ENCODE results near the gene GOPC. TPM values are rescaled to one million over a fixed set of nuclear protein-coding genes. Genes with fewer than 3 reads are reported as not detected.

Gene GOPC
- total and polyA plus RNA-seq, 2 of the 13 experiments (the other 11 are each of a cell fraction or from before 2014, with no cell fraction given), result 20.9 to 41.5 TPM

GRCh38 chr6:117600008-117600743, 2.1 kb downstream of the GOPC start:
- Histone ChIP-seq H3K36me3 (replicated peaks in 1 of 2; ENCODE audit: control insufficient read depth in 1 of 2, insufficient read depth in 2 of 2, low read length in 2 of 2) (peaks cover 1 to 17% of the 10 kb centered on the region in 2 experiments; a peak in 3 of 5 replicates), H3K79me2 (ENCODE audit: insufficient read depth, low read length) (peaks cover 45% of the 10 kb centered on the region)
- TF ChIP-seq MAFF (IDR thresholded peaks at IDR 0.05; ENCODE audit: low read depth, low read length) (peak; percentile 49; the same call in 1 of the 2 replicates), PRMT3 (CRISPR knock-in tag; IDR thresholded peaks at IDR 0.05; ENCODE audit: borderline replicate concordance, low read depth) (no peak), HOMEZ (CRISPR knock-in tag; IDR thresholded peaks at IDR 0.05; ENCODE audit: low read depth) (peak; percentile 95), ZNF770 (CRISPR knock-in tag; IDR thresholded peaks at IDR 0.05) (peak; percentile 95), THYN1 (CRISPR knock-in tag; IDR thresholded peaks at IDR 0.05; ENCODE audit: borderline replicate concordance, low read depth) (no peak), SMARCC2 (IDR thresholded peaks at IDR 0.05) (no peak), ZNF670 (CRISPR knock-in tag; IDR thresholded peaks at IDR 0.05; ENCODE audit: borderline replicate concordance) (no peak), MBD4 (IDR thresholded peaks at IDR 0.05; ENCODE audit: borderline replicate concordance, low read length) (no peak), POGZ (CRISPR knock-in tag; IDR thresholded peaks at IDR 0.05) (peak; percentile 62; the same call in 1 of the 2 replicates), SKIL (CRISPR knock-in tag; IDR thresholded peaks at IDR 0.05; ENCODE audit: borderline replicate concordance) (no peak), SP140L (CRISPR knock-in tag; IDR thresholded peaks at IDR 0.05; ENCODE audit: borderline replicate concordance) (no peak), MAX (IDR thresholded peaks at IDR 0.05) (peak; percentile 17; the same call in 1 of the 2 replicates), HNRNPH1 (optimal IDR thresholded peaks at IDR 0.05; ENCODE audit: low read depth, low read length) (no peak), ZMYM4 (CRISPR knock-in tag; IDR thresholded peaks at IDR 0.05) (peak; percentile 49; the same call in 1 of the 2 replicates), KMT2B (CRISPR knock-in tag; IDR thresholded peaks at IDR 0.05) (no peak), FOXC1 (CRISPR knock-in tag; IDR thresholded peaks at IDR 0.05; ENCODE audit: borderline replicate concordance) (no peak), ZNF644 (CRISPR knock-in tag; IDR thresholded peaks at IDR 0.05; ENCODE audit: low read depth) (0 out of 2 replicates have a peak, but pooled peaks have one; percentile 16), EEA1 (CRISPR knock-in tag; IDR thresholded peaks at IDR 0.05; ENCODE audit: borderline replicate concordance) (no peak), IKZF1 (IDR thresholded peaks at IDR 0.05) (no peak)

More at GRCh38 chr6:117600008-117600743, 2.1 kb downstream of the GOPC start:
- POLR2A ChIA-PET, result interaction anchor here (2.5 kb wide), 1 partner anchor 16 kb away, joined by 5 read pairs; no protein-coding TSS in a partner anchor
- peaks cover 10% of the 10 kb centered on the region for H4K20me1 ChIP-seq (ENCODE audit: insufficient read depth, low read length)
- CTCF ChIA-PET (ENCODE audit: low intra/inter-chr PET ratio, low total read pairs), result no interaction called here
- 75% methylated on average over 6 of the region's 6 CpGs for WGBS (ENCODE audit: low lambda C conversion rate)
- no peaks in the 10 kb centered on the region; a peak in 1 of 5 replicates for H3K27me3 ChIP-seq (ENCODE audit: control insufficient read depth in 1 of 2, insufficient read depth in 2 of 2, low read length in 2 of 2)
- peak overlapping the region; percentile 1 to 88 (median 79); a peak in 5 of 6 replicates for H3K4me3 ChIP-seq (replicated peaks in 1 of 3; ENCODE audit: insufficient read depth in 1 of 3, low read depth in 2 of 3, low read length in 3 of 3)
- no TSS peak for BruUV-seq (replicated peaks)
- H3K9me3 ChIP-seq (ENCODE audit: low read length), result peaks cover 9% of the 10 kb centered on the region
- intact Hi-C loops (cut with micrococcal nuclease; ENCODE audit: unreplicated experiment) (loop anchor here (10.0 kb wide), 1 partner anchor 235 kb away; no protein-coding TSS in a partner anchor), in situ Hi-C loops (cut with HindIII; ENCODE audit: extremely low pct_ligation_motif_present, low pct_unique_long_range_greater_than_20kb) (loop anchor here (5.0 to 25.0 kb wide), 2 partner anchors 253 to 638 kb away; no protein-coding TSS in a partner anchor)
- no peak overlapping the region for H3K9ac ChIP-seq (ENCODE audit: insufficient read depth, low read depth, low read length)
- FAIRE-seq (no peak), DNase-seq (ENCODE audit: low spot score) (no peak), ATAC-seq (no peak)
- no peak overlapping the region for H3K27ac ChIP-seq (ENCODE audit: extremely low read length, insufficient read depth, low read length)
- H2AFZ ChIP-seq (ENCODE audit: low read length), result no peak overlapping the region
- H3K4me2 ChIP-seq (ENCODE audit: low read depth, low read length), result peak overlapping the region; percentile 93
- peaks cover 28% of the 10 kb centered on the region for H3K4me1 ChIP-seq (ENCODE audit: insufficient read depth, low read length)
